AG09319 (cell line): ENCODE results near the gene LCN1.

ENCODE experiments used
- DNase-seq: peaks from one replicate; pipeline ENCODE4 v3.0.0-alpha.2; 2010; ENCODE audit warnings: low read depth; ENCODE audit errors: extremely low read depth
- TF ChIP-seq, protein P1 (sequence below): IDR thresholded peaks from 2 replicates; pipeline ENCODE4 v1.5.1; 2011; ENCODE audit warnings: low read depth, mild to moderate bottlenecking, inconsistent platforms, low read length, moderate library complexity

The LCN1 gene

DNA sequence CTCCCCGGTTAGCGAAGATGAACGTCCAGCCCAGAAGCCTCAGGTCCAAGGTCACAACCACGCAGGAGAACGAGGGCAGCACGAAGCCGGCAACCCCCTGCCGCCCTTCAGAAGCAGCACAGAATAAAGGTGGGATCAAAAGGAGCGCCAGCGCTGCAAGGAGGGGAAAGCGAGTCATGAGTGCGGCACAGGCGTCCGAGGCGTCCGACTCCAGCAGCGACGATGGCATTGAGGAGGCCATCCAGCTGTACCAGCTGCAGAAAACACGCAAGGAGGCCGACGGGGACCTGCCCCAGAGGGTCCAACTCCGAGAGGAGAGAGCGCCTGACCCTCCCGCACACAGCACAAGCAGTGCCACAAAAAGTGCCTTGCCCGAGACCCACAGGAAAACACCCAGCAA is 35.9 kb upstream of the LCN1 start:
- TF ChIP-seq, protein P1, sequence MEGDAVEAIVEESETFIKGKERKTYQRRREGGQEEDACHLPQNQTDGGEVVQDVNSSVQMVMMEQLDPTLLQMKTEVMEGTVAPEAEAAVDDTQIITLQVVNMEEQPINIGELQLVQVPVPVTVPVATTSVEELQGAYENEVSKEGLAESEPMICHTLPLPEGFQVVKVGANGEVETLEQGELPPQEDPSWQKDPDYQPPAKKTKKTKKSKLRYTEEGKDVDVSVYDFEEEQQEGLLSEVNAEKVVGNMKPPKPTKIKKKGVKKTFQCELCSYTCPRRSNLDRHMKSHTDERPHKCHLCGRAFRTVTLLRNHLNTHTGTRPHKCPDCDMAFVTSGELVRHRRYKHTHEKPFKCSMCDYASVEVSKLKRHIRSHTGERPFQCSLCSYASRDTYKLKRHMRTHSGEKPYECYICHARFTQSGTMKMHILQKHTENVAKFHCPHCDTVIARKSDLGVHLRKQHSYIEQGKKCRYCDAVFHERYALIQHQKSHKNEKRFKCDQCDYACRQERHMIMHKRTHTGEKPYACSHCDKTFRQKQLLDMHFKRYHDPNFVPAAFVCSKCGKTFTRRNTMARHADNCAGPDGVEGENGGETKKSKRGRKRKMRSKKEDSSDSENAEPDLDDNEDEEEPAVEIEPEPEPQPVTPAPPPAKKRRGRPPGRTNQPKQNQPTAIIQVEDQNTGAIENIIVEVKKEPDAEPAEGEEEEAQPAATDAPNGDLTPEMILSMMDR, result no peak
- DNase-seq, result no peak

DNA sequence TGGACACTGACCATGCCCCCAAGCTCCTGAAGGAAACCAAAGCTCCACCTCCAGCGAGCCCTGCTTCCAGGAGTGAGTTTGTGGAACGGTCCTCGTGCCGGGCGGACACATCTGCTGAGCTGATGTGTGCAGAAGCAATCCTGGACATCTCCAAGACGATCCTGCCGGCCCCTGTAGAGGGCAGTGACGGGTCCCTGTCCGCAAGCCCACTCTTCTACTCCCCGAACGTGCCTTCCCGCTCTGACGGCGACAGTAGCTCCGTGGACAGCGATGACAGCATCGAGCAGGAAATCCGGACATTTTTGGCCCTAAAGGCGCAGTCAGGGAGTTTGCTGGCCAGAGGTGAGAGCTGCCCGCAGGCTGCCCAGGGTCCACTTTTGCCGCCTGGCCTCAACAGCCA is 35.4 kb upstream of the LCN1 start:
- TF ChIP-seq, protein P1, result no peak
- no peak for DNase-seq

DNA sequence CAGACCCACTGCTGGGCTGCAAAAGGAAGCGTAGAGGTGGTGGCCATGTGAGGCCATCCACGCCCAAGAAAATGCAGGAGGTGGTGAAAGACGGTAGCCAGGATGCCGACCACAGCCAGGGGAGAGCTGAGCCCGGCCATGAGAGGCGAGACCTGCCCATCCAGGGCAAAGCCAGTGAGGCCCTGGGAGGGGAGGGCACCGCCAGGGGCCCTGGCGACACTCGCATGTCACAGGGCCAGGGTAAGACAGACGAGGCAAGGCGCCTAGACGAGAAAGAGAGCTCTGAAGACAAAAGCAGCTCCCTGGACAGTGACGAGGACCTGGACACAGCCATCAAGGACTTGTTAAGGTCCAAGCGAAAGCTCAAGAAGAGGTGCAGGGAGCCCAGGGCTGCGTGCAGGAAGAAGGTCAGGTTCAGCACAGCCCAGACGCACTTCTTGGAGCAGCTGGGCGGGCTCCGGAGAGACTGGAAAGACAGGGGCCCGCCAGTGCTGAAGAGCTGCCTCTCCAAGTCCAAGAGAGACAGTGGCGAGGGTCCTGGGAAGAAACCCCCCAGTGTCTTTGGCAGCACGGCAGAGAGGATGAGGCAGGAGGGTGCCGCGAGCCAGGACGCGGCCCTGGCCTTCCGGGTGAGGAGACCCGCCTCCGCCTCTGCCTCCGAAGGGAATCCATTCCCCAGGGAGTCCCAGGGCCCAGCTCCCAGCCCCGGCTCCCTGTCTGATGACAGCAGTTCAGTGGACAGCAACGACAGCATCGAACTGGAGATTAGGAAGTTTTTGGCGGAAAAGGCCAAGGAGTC is 34.8 kb upstream of the LCN1 start:
- TF ChIP-seq, protein P1, result no peak
- no peak for DNase-seq

DNA sequence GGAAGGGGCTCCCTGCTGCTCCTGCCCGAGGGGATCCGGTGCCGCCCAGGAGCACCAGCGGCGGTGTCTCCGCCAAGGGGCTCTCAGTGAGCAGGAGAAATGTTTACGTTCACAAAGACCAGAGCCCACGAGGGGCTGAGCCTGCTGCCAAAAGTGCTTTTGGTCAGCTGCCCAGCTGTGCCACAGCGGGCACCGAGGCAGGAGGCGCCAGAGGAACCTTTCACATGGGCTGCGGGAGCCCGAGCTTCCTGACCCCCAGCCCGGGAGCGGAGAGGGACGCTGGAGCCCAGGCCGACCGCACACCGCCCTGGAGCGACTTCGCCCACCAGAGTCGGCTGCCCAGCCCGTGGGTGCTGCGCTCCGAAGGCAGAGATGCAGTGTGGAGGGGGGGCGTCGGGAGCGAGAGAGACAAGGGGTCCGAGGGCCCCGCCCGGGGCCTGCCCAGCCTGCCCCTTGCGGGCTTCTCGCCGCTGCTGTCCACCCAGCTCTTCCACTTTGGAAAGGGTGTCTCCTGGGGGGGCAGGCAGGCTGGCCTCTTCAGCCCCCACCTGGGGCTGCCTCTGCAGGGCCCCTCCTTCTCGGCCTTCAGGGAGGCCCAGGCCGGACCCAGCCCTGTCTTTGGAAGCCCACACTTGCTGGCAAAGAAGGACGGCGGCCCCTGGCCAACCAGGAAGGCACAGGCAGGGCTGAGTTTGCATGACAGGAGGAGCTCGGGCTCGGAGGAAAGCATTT is 33.8 kb upstream of the LCN1 start:
- TF ChIP-seq, protein P1, result no peak
- DNase-seq, result no peak

DNA sequence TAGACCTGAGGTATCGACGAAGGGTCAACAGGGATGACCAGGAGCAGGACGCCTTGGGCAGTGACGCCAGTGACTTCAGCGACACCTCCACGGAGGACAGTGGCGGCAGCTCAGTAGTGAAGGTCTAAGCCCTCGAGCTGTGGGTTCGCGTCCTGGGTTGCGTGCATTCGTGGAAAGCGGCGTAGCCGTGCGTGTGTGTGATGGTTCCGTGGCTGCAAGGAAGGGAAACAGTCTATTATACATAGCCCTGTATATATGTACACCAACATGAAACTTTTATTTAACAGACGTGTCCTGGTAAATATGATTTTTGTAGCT is 33.3 kb upstream of the LCN1 start:
- TF ChIP-seq, protein P1, result no peak
- no peak for DNase-seq

DNA sequence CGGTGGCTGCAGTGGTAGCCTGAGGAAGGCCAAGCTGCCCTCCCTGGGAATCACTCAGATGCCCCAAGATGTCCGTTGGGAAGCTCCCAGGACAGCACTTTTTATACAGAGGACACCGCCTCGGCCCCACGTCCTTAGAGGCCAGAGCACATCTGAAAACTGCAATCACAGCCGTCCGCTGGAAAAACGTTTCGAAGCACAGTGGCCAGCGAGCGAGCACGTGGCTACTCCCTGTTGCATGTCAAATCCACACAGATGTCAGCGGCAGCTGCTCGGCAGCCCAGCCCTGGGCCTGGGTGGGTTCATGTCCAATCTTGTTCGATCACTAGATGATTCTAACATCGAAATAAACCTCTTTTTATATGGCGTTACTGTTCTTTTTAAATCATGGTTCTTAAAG is 32.7 kb upstream of the LCN1 start:
- TF ChIP-seq, protein P1, result no peak

DNA sequence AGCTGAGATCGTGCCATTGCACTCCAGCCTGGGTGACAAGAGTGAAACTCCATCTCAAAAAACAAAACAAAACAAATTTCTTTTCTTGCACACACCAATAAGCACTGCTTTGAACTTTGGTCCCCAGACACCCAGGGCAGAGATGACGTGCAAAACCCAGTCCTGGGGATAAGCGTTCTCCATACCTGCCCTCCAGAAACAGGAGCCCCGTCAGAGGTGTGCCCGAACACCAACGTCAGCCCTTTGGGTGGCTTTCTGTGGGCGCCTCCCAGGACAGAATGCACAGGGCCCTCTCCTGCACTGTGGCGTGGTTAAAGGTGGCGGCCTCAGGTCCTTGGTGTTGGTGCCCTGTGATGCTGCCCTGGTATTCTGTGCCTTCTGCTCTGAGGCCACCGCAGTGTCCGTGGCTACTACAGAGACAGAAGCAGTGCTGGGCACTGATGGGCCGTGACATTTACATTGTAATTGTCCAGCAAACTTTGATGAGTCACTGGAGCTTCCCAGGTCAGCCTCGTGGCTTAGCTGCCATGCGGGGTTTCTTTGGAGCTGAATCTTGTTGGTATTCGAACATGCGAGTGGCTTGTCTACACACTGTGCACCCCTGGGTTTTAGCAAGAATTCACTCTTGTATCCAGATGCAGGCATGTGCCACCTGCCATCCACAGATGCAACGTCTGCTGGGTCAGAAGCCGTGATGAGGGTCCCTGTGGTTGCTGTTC is 31.9 kb upstream of the LCN1 start:
- TF ChIP-seq, protein P1, result no peak

More for the DNA sequence above, 32.7 kb upstream of the LCN1 start:
- DNase-seq, result no peak

More for the DNA sequence above, 31.9 kb upstream of the LCN1 start:
- DNase-seq, result no peak
